Measurements from ENCODE around the gene TPSB2.
"Not testable (repeated sequence)": the region's sequence is repeated elsewhere in the genome, so short reads cannot be mapped to it uniquely, and the experiment has no call there.

Gene TPSB2

DNA sequence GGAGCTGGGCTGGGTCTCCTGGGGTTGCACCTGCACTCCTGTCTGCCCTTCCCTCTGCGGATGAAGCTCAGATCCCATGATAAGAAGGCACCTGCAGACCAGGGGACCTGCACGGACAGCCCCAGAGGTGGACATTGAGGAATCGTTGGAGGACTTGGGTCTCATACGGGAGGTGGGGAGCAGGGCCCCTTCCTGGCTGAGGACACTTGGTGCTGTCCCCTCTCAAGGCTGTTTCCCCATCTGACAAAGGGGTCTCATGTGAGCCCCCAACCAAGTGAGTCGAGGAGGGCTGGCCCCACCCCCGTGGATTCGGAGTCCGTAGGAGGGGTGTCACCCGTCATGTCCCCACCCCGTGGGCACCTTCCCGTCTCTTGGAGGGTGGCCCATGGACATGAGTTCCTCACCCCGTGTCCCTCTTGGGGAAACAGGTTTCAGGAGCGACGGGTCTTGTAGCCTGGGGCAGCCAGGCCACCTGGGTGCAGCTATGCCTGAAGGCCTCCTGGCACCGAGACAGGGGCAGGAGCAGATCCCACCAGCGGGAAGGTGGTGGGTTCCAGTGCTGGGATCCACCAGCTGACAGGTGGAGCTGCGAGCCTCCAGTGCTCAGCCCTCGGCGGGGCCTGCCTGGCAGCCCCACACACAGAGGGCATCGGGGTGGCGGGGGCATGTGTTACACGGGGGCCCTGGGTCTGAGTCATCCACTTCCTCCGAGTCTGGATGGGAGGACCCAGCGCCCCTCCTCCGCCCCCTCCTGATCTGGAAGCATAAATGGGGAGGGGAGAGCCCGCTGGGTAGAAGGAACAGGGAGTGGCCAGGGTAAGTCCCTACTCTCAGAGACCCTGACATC is 25.5 kb upstream of the TPSB2 start, which contains the start of gene TPSD1:
Gene TPSD1, plus strand, starts transcription at position 794 of the 847 bp plus-strand sequence. CDS start 212 bp downstream, outside the sequence.
- CTCF ChIA-PET, H3K4me1 Mint-ChIP-seq, H3K9me3 Mint-ChIP-seq, DNase-seq, H3K27ac Mint-ChIP-seq, H3K36me3 Mint-ChIP-seq, H3K4me3 Mint-ChIP-seq: not testable (repeated sequence)
- H3K27me3 Mint-ChIP-seq = peaks cover 19% of the 10 kb centered on the region

DNA sequence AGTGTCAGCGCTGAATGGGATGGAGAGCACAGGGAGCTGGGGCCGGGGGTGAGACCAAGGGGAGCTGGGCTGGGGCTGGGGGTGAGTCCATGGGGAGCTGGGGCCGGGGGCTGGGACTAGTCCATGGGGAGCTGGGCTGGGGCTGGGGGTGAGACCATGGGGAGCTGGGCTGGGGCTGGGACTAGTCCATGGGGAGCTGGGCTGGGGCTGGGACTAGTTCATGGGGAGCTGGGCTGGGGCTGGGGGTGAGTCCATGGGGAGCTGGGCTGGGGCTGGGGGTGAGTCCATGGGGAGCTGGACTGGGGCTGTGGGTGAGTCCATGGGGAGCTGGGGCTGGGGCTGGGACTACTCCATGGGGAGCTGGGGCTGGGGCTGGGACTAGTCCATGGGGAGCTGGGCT is 24.8 kb upstream of the TPSB2 start:
- DNase-seq, H3K4me3 Mint-ChIP-seq, H3K4me1 Mint-ChIP-seq, H3K27ac Mint-ChIP-seq, H3K36me3 Mint-ChIP-seq, H3K9me3 Mint-ChIP-seq, CTCF ChIA-PET: not testable (repeated sequence)
- peaks cover 12% of the 10 kb centered on the region for H3K27me3 Mint-ChIP-seq

DNA sequence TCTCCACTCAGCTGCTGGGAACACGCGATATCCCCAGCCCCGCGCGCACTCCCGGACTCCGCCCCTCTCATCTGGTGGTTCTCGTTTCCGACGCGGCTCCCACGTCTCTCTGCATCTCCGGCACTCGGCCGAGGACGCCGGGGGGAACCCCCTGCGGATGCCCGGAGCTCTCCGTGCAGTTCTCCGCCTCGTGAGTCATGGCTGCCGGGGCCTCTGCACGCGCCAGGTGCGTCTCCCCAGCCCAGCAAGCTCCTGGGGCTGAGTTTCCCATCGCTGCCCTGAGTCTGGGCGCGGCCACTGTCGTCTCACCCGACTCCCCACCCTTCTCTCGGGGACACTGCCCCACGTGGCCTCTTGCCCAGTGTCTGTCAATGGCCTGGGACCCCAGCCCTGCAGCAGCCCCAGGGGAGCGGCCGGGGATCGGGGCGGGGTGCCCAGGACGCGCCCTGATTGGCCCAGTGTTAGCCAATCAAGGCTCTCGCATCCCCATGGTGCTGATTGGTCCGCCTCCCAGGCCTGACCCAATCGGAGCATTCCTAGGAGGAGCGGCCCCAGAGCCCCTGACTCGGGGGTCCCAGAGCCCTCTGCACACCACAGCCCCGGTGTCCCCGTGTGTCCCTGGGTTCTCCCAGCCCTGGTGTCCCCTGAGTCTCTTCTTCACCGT is 23.8 kb upstream of the TPSB2 start:
- CTCF ChIA-PET, H3K4me3 Mint-ChIP-seq, H3K4me1 Mint-ChIP-seq, H3K27ac Mint-ChIP-seq, DNase-seq, H3K27me3 Mint-ChIP-seq, H3K36me3 Mint-ChIP-seq, H3K9me3 Mint-ChIP-seq: not testable (repeated sequence)

DNA sequence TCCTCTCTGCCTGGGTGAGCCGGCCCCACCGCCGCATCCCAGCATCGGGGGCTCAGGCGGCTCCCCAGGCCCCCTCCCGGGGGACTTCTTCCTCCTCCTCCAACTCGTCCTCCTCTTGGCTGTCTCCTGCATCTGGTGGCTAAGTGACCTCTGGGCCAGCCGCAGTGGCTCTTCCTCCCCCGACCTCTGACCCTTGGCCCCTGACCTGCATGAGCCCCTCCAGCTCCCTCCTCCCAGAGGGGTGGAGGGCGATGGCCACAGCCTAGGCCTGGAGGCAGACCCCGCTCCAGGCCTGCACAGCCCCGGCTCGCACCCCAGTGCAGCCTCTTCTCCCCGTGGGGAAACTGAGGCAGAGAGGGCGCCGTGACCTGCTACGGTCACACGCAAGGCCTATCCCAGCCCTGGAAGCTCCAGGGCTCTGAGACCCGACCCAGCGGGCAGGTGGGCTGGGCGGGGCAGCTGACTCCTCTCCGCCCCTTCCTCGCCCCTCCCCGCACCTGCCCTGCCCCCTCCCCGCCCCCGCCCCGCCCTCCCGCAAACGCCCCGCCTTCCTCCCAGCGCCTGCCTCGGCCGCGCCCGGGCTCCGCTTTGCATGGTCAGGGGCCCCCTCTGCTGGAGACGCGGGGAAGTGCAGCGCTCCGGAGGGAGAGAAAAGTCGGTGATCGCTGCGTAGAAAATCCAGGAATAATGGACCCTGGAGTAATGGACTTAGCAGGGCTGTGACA is 19.2 kb upstream of the TPSB2 start:
- H3K27ac Mint-ChIP-seq, CTCF ChIA-PET, H3K36me3 Mint-ChIP-seq, DNase-seq, H3K9me3 Mint-ChIP-seq, H3K4me1 Mint-ChIP-seq, H3K4me3 Mint-ChIP-seq: not testable (repeated sequence)
- H3K27me3 Mint-ChIP-seq = peaks cover 27% of the 10 kb centered on the region

DNA sequence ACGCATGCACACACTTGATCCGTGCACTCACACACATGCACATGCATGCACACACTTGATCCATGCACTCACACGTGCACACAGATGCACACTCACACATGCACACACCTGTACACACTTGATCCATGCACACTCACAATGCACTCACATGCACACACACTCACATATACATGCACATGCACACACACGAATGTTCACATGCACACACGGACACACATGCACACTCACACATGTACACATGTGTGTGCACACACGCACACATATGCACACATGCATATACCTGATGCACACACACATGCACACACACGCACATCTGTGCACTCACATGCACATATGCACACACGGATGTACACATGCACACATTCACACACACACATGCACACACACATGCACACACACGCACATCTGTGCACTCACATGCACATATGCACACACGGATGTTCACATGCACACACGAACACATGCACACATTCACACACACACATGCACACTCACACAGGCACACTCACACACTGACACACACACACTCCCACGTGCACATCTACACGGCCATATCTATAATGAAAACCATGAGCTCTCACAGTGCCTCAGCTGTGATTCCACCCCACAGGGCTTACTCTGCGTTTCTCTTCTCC is 18.0 kb upstream of the TPSB2 start:
- H3K4me1 Mint-ChIP-seq, H3K4me3 Mint-ChIP-seq, H3K36me3 Mint-ChIP-seq, H3K27ac Mint-ChIP-seq, CTCF ChIA-PET, H3K9me3 Mint-ChIP-seq, DNase-seq: not testable (repeated sequence)
- H3K27me3 Mint-ChIP-seq = peaks cover 27% of the 10 kb centered on the region

DNA sequence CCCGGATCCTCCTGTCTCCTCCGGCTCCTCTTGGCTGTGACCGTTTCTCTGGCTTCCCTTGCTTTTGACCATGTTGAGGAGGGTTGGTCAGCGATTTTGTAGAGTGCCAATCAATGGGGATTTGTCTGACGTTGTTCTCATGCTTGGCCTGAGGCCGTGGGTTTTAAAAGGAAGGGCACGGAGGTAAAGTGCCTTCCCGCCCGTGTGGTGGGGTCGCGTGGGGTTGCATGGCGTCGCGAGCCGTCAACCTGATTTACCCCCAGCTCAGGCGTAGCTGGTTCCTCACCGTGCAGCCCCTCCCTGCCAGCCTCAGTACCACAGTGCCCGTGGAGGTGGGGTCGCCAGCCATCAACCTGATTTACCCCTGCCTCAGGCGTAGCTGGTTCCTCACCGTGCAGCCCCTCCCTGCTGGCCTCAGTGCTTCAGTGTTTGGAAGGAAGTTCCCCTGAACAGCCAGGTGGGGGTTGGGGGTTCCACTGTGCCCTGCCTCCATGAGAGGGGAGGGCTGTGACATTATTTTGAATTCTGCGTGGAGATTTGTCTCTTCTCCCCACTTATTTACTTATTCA is 15.6 kb upstream of the TPSB2 start:
- H3K4me3 Mint-ChIP-seq = no peak overlapping the region
- H3K36me3 Mint-ChIP-seq = no peaks in the 10 kb centered on the region
- H3K27me3 Mint-ChIP-seq = peaks cover 27% of the 10 kb centered on the region
- peaks cover 6% of the 10 kb centered on the region for H3K9me3 Mint-ChIP-seq
- H3K27ac Mint-ChIP-seq = no peak overlapping the region
- peaks cover 6% of the 10 kb centered on the region for H3K4me1 Mint-ChIP-seq
- CTCF ChIA-PET = interaction anchor here (1.0 kb wide), 1 partner anchor 56 kb away, joined by 3 read pairs; no protein-coding TSS in a partner anchor
- peak; percentile 18 for DNase-seq

DNA sequence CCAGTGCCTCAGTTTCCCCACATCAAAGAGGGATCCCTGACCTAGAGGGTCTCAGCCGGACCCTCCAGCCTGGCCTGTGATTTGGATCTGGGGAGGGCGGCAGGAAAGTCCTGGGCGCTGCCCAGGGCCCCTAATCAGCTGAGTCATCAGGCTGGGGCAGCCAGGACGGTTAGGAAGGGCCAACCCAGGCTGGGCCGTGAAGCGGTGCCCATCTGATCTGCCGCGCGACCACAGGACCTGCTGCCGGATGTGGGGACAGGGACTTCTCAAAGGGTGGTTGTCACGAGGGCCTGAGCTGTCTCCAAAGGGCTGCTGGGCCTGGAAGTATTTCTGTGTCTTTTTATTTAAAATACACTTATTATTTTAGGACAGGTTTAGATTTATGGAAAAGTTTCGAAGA is 14.9 kb upstream of the TPSB2 start:
- DNase-seq = peak; percentile 34
- no peak overlapping the region for H3K4me3 Mint-ChIP-seq

DNA sequence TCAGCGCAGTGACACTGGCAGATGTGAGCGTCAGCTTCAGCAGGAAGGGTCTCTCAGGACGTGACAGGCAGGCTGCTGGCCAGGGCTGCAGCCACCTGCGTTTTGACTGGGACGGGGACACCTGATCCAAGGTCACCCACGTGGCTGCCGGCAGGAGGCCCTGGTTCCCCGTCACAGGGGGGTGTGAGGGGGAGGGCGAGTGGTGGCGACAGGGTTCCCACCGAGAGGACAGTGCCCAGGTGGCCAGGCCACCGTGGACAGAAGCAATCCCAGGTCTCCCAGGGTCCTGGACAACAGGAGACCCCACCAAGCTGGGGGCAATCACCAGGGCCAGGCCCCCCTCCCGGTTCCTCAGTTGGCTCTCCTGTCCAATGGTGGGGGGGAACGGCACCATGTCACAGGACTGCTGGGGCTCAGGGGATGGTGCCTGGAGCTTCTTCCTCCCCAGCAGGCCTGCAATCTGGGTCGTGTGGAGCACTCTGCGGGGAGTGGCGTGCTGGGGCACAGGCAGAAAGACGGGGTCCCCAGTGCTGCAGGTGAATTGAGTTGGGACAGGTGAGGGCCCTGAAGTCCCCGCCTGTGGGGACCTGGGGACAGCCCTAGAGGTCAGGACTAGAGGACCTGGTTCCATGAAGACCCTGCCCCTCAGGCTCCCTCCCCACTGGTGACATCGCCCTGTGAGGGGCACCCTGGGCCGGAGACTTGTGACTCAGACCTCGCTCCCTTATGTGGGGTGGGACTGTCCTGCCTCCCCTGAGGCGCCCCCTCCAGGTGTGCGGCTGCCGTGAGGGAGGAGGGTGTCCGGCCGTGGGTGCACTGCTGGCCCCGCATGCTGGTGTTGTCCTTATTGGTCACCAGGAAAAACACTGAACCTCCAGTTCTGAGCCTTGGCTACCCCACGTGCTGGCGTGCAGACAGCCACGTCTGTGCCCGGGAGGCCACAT is 14.2 kb upstream of the TPSB2 start:
- DNase-seq = peak; percentile 5
- H3K9me3 Mint-ChIP-seq, H3K27ac Mint-ChIP-seq, H3K4me1 Mint-ChIP-seq, H3K4me3 Mint-ChIP-seq, H3K36me3 Mint-ChIP-seq: not testable (repeated sequence)
- CTCF ChIA-PET = interaction anchor here (1.0 kb wide), 1 partner anchor 57 kb away, joined by 3 read pairs; no protein-coding TSS in a partner anchor
- peaks cover 27% of the 10 kb centered on the region for H3K27me3 Mint-ChIP-seq

More for the DNA sequence above, 14.9 kb upstream of the TPSB2 start:
- peaks cover 6% of the 10 kb centered on the region for H3K9me3 Mint-ChIP-seq
- H3K4me1 Mint-ChIP-seq = peaks cover 6% of the 10 kb centered on the region
- H3K36me3 Mint-ChIP-seq = no peaks in the 10 kb centered on the region
- H3K27me3 Mint-ChIP-seq = peaks cover 27% of the 10 kb centered on the region
- H3K27ac Mint-ChIP-seq = no peak overlapping the region
- CTCF ChIA-PET = interaction anchor here (1.0 kb wide), 1 partner anchor 56 kb away, joined by 3 read pairs; no protein-coding TSS in a partner anchor

DNA sequence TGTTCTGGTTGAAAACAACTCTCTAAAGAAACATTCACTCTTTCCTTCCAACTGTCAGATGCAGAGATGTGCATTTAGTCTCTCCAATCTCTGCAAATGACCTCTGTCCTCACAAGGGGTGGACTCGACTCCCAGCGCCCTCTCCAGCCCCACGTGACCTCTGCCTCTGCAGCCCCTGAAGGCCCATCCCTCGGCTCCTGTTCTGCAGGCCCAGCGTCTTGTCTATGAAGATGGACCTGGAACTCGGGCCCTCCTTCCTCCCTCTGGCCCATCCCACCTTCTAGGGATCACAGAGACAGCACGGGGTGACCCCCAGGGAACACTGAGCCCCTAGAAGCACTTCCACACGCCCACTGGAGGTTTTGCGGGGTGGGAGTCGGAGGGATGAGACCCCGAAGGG is 13.4 kb upstream of the TPSB2 start:
- H3K36me3 Mint-ChIP-seq, CTCF ChIA-PET, H3K4me3 Mint-ChIP-seq, H3K4me1 Mint-ChIP-seq, DNase-seq, H3K9me3 Mint-ChIP-seq, H3K27ac Mint-ChIP-seq: not testable (repeated sequence)
- H3K27me3 Mint-ChIP-seq = peaks cover 27% of the 10 kb centered on the region

DNA sequence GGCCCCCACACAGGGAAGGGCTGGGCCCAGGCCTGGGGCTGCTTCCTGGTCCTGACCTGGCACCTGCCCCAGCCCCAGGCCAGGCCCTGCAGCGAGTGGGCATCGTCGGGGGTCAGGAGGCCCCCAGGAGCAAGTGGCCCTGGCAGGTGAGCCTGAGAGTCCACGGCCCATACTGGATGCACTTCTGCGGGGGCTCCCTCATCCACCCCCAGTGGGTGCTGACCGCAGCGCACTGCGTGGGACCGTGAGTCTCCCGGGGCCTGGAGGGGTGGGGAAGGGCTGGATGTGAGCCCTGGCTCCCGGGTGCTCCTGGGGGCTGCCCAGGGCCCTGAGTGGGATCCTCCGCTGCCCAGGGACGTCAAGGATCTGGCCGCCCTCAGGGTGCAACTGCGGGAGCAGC is 11.1 kb upstream of the TPSB2 start:
- H3K27ac Mint-ChIP-seq, CTCF ChIA-PET, H3K4me3 Mint-ChIP-seq, H3K4me1 Mint-ChIP-seq, H3K36me3 Mint-ChIP-seq, H3K9me3 Mint-ChIP-seq, DNase-seq: not testable (repeated sequence)
- peaks cover 12% of the 10 kb centered on the region for H3K27me3 Mint-ChIP-seq

DNA sequence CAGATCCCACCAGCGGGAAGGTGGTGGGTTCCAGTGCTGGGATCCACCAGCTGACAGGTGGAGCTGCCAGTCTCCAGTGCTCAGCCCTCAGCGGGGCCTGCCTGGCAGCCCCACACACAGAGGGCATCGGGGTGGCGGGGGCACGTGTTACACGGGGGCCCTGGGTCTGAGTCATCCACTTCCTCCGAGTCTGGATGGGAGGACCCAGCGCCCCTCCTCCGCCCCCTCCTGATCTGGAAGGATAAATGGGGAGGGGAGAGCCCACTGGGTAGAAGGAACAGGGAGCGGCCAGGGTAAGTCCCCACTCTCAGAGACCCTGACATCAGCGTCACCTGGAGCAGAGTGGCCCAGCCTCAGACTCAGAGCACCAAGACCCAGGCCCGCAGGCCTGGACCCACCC is 10.5 kb upstream of the TPSB2 start, which contains the start of gene TPSAB1:
Gene TPSAB1, plus strand, starts transcription at position 270 of the 400 bp plus-strand sequence. CDS start 234 bp downstream, outside the sequence.
- CTCF ChIA-PET, H3K36me3 Mint-ChIP-seq, DNase-seq, H3K4me3 Mint-ChIP-seq, H3K4me1 Mint-ChIP-seq, H3K9me3 Mint-ChIP-seq, H3K27me3 Mint-ChIP-seq, H3K27ac Mint-ChIP-seq: not testable (repeated sequence)

DNA sequence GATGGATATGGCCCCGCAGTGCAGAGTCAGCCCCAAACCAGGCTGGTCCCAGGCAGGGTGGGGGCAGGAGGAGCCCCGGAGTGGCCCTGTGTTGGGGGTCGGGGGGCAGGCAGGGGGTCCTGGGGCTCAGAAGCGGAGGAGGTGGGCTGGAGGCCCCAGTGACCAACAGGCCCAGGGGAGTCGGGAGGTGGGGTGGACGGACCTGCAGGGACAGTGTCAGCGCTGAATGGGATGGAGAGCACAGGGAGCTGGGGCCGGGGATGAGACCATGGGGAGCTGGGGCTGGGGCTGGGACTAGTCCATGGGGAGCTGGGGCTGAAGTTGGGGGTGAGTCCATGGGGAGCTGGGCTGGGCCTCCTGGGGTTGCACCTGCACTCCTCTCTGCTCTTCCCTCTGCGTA is 9.6 kb upstream of the TPSB2 start:
- H3K4me3 Mint-ChIP-seq, H3K27ac Mint-ChIP-seq, H3K4me1 Mint-ChIP-seq, CTCF ChIA-PET, H3K9me3 Mint-ChIP-seq, H3K27me3 Mint-ChIP-seq, DNase-seq, H3K36me3 Mint-ChIP-seq: not testable (repeated sequence)

DNA sequence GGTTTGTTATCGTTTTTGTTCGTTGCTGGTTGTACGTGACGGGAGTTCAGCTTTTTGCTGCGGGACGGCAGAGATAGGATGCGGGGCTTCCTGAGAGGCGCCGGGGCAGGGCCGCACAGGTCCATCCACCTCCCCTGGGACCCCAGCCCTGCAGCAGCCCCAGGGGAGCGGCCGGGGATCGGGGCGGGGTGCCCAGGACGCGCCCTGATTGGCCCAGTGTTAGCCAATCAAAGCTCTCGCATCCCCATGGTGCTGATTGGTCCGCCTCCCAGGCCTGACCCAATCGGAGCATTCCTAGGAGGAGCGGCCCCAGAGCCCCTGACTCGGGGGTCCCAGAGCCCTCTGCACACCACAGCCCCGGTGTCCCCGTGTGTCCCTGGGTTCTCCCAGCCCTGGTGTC is 8.9 kb upstream of the TPSB2 start:
- H3K27me3 Mint-ChIP-seq, CTCF ChIA-PET, H3K4me3 Mint-ChIP-seq, DNase-seq, H3K36me3 Mint-ChIP-seq, H3K27ac Mint-ChIP-seq, H3K9me3 Mint-ChIP-seq, H3K4me1 Mint-ChIP-seq: not testable (repeated sequence)

All from activated naive CD4-positive, alpha-beta T cell treated with anti-CD3 and anti-CD28 coated beads, Interleukin-2, amount 10 ng/mL, durations not matched to agents 7 days and 5 days (primary cell).